H54 (cell line): ENCODE results near the gene CAV2.
A peak's percentile ranks its signal among the peaks of the same experiment; 100 is the strongest.

ENCODE experiments used
- DNase-seq: peaks from one replicate; pipeline ENCODE4 v3.0.0; 2011; ENCODE audit warnings: low spot score, mixed read lengths; ENCODE audit not compliant: insufficient read length
- FAIRE-seq: peaks from 3 replicates; lab custom pipeline; 2011; peaks lifted over from hg19 to GRCh38; lab: Jason Lieb, UNC
- POLR2A ChIP-seq: IDR thresholded peaks from 2 replicates; pipeline ENCODE4 v1.6.1; 2011; ENCODE audit warnings: low read depth, mild to moderate bottlenecking, low read length

The CAV2 gene

GRCh38 chr7:116522247-116522646, 22.7 kb downstream of the CAV2 start:
- TF ChIP-seq POLR2A, result no peak
- FAIRE-seq, result peak; percentile 64
- peak; percentile 30 for DNase-seq

GRCh38 chr7:116524221-116524608, 24.7 kb downstream of the CAV2 start:
- no peak for TF ChIP-seq POLR2A
- no peak for DNase-seq
- no peak for FAIRE-seq

GRCh38 chr7:116524609-116525297, 25.2 kb downstream of the CAV2 start, which contains the start of gene CAV1:
Gene CAV1 (plus strand): TSS chr7:116525036. CDS start chr7:116525063, 27 bp downstream.
- FAIRE-seq, result peak; percentile 52
- peak; percentile 33 for TF ChIP-seq POLR2A
- peak; percentile 81 for DNase-seq

GRCh38 chr7:116525298-116525912, 25.9 kb downstream of the CAV2 start:
- FAIRE-seq (no peak), DNase-seq (no peak)
- TF ChIP-seq POLR2A, result no peak; the same call in 1 of the 2 replicates

- TF ChIP-seq POLR2A, result peak; percentile 36
- DNase-seq (peak; percentile 58), FAIRE-seq (no peak)
Observed at GRCh38 chr7:116525913-116526861, 26.6 kb downstream of the CAV2 start.

GRCh38 chr7:116526897-116527296, 27.4 kb downstream of the CAV2 start:
- FAIRE-seq (no peak), DNase-seq (no peak)
- no peak for TF ChIP-seq POLR2A

- DNase-seq (no peak), FAIRE-seq (no peak)
- TF ChIP-seq POLR2A, result no peak
Observed at GRCh38 chr7:116527521-116527920, 28.0 kb downstream of the CAV2 start.

GRCh38 chr7:116528008-116528789, 28.7 kb downstream of the CAV2 start:
- FAIRE-seq (peak; percentile 87), DNase-seq (peak; percentile 68)
- TF ChIP-seq POLR2A, result no peak

GRCh38 chr7:116529250-116529649, 29.7 kb downstream of the CAV2 start:
- no peak for TF ChIP-seq POLR2A
- FAIRE-seq, result no peak
- no peak for DNase-seq

- DNase-seq (no peak), FAIRE-seq (no peak)
- TF ChIP-seq POLR2A, result no peak
Observed at GRCh38 chr7:116530107-116530820, 30.7 kb downstream of the CAV2 start.

GRCh38 chr7:116532102-116532688, 32.7 kb downstream of the CAV2 start:
- DNase-seq (no peak), FAIRE-seq (no peak)
- no peak for TF ChIP-seq POLR2A

GRCh38 chr7:116534790-116535189, 35.3 kb downstream of the CAV2 start:
- no peak for TF ChIP-seq POLR2A
- FAIRE-seq, result no peak
- DNase-seq, result no peak

GRCh38 chr7:116535416-116535815, 35.9 kb downstream of the CAV2 start:
- TF ChIP-seq POLR2A, result no peak
- no peak for FAIRE-seq
- DNase-seq, result no peak
